ENCODE data around the gene SLC8A3.

GRCh38 chr14:70023871-70024270 lies 164.9 kb downstream of the SLC8A3 start:
- TF ChIP-seq CTCF (IDR thresholded peaks at IDR 0.05) (no peak), POLR2A (IDR thresholded peaks at IDR 0.05) (no peak)

Data from uterus (tissue), 2 donors.